SK-N-MC (cell line): ENCODE measurements around the gene TNFAIP2.

Source experiments
- EZH2 ChIP-seq: fragments of 200-600 bp; sonication (generic); IDR thresholded peaks from one replicate; pipeline ENCODE4 v1.6.1; 2017; ENCODE audit warnings: antibody characterized with exemption
- FOXP2 ChIP-seq: optimal IDR thresholded peaks from 2 replicates; pipeline ENCODE3; 2011; ENCODE audit warnings: mild to moderate bottlenecking, moderate library complexity; ENCODE audit not compliant: insufficient read depth; ENCODE audit errors: extremely low read length, control extremely low read depth
- POLR2AphosphoS5 ChIP-seq: IDR thresholded peaks from 2 replicates; pipeline ENCODE4 v1.6.1; 2012; ENCODE audit warnings: mild to moderate bottlenecking, low read depth, low read length, borderline replicate concordance

DNA sequence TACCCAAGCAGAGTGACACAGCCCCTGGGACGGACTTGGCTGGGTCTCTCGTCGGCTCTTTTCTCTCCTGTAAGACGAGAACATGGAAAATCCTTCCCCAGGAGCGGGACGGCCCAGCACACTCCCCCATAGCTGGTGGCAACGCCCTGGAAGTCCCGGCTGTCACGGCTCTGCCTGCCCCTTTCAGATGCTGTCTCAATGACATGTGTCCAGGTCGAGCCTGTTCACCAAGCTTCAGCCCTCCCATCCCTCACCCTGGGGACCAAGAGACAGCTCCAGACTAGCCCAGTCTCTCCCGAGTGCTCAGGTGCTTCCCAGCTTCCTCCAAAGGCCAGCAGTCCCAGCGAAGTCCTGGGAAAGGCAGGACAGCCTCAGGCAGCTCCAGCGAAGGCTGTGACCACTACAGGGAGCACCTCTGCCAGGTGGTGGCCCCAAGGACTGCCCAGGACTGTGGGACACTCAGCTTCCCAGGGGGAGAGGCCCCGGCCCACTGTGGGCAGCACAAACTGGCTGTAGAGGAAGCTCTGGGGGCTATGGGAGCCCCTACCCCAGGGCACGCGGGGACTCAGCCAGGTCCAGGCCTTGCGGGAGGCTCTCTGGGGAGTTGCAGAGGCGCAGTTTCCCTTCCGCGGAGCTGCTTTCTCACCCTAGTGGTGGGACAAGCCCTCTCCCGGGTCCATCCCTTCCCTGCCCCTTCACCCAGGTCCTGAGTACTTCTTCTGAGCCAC lies 33.6 kb downstream of the TNFAIP2 start:
- TF ChIP-seq POLR2AphosphoS5 (no peak), EZH2 (no peak), FOXP2 (no peak)
